ENCODE results near the gene ROBO1.

ROBO1 gene

GRCh38 chr3:78822726-78823125 lies 945.1 kb downstream of the ROBO1 start:
- DNase-seq: no peak

DNA sequence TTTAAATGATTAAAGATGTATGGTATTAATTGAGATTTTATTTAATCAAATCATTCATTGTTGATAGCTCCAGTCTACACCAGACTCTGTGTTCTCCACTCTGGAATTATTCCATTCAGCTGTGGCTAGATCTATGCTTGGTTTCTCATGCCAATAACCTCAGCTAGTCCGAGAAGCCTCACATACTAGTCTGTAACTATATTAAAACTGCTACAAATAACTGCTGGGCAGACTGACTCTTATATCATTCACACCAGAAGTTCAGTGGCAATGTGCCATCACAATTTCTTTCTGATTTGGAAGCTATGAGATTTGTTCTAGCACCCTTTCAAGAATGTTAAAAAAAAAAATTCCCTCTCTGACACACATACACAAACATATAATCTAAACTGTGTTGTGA lies 947.3 kb downstream of the ROBO1 start:
- no peak for DNase-seq

DNA sequence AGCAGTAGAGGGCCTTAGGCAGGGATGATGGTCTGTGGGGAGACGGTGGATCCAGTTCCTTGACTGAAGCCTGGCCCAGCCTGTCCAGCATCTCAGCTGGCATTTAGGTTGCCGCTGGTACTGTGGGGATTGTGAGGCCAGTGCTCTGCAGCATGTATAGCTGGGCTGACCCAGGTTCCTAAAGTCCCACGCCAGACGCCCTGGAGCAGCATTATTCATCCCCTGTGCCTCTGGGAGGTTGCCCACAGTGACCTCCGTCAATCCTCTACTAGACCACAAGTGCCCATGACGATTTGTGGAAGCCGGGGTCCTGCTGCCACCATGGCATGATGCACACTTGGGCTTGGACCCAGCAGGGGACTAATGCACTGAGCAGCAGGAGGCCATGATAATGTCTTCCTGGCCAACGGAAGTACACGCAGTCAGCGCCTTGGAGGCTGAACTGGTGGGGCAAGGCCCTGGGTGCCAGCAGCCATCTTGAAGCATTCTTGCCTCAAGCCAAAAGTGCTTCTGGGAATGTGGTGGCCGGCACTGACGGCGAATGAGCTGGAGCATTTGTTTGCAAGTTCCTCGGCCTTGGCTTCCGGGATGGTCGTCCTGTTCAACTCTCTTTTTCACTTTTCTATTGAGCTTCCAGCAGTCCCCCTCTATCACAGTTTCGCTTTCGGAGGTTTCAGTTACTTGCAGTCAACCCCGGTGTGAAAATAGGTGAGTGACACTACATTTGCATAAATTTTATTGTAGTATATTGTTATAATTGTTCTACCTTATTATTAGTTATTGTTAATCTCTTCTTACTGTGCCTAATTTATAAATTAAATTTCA lies 949.4 kb downstream of the ROBO1 start:
- DNase-seq: no peak

DNA sequence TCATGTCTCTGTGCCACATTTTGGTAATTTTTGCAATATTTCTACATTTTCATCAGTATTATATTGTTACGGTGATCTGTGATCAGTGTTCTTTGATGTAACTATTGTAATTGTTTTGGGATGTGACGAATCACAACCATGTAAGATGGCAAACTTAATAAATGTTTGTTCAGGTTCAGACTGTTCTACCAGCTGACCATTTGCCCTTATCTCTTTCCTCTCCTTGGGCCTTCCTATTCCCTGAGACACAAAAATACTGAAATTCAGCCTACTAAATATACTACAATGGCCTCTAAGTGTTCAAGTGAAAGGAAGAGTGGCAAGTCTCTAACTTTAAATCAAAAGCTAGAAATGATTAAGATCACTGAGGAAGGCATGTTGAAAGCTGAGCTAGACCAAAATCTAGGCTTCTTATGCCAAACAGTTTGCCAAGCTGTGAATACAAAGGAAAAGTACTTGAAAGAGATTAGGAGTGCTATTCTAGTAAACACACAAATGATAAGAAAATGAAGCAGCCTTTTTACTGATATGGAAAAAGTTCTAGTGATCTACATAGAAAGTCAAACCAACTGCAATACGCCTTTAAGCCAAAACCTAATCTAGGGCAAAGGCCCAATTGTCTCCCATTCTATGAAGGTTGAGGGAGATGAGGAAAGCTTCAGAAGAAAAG lies 952.8 kb downstream of the ROBO1 start:
- DNase-seq: no peak

DNA sequence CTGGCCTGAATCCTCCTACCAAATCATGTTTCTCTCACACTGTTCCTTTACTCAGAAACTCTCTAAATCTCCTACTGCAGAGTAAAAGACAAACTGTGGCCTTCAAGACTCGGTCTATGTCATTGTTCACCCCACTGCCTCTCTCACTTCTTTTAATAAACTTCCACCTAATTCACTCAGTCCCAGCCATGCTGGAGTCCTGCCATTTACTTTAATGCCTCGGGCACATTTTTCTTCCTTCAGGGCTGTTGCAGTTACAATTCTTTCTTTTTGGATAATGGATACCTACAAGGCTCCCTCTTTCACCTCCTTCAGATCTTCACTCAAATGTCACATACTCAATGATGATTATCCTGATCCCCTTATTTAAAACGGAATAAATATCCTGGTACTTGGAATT lies 955.6 kb downstream of the ROBO1 start:
- DNase-seq: no peak

DNA sequence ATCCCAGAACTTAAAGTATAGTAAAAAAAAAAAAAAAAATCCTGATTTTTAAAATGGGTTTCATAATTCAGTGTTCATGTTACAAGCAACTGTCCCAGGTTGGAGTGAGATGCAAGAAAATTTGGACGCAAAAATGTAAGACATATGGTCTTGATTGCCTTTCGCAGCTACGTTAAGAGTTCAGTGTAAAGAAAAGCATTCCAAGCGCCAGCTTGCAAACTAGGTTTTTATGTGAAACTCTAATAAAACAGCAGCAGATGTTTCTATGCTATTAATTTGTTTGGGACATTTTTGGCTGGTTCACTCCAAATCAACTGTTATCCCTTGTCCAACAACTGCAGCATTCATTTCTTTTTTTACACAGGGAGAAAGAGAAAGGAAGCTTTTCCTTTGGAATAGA lies 957.8 kb downstream of the ROBO1 start:
- DNase-seq: no peak

DNA sequence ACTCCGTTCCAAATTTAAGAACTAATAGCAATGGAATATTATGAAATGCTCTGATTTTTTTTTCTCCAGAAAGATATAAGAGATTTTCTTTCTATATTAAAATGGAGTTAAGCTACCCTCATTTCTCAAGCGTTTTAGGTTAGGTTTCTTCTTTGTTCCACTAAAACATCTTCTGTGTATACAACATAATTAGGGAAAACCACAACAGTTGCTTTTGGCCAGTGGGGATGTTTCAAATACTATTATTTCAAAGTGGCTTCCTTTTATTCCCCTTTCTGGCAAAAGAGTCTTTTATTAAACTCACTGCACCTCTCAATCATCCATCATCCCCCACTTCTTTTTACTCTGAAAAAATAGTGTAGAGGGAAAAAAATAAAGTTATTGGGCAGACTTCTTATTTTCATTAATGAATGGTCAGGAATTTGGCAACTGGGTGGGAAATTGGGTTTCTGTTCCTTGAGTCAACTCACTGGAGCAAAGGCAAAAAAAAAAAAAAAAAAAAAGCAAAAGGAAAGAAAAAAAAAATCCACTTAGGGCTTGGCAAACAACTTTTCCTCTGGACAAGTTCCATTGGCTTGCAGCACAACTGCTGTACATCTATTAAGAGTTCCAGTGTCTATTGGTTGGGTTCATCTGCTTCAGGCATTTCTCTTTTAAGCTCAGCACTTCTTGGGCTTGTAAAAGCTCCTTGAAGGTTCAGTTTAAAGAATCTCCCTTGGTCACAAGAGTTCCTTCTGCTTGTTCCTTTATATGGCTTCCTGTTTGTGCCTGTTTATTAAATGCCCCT lies 963.4 kb downstream of the ROBO1 start:
- no peak for DNase-seq

DNA sequence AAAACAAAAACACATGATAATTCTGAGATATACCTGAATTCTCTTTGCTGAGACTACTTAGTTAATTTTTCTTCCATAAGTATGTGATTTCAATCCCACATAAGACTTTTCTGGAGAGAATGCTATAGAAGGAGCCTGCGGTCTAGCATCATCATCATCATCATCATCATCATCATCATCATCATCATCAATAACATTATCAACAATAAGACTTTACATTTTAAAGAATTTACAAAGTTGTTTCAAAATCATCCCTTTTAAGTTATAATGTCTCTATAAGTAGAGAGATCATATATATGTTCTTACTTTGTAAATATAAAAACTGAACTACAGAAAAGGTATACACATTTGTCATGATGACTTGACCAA lies 965.3 kb downstream of the ROBO1 start:
- DNase-seq: no peak

- DNase-seq: no peak
Observed at GRCh38 chr3:78801926-78802561, 965.8 kb downstream of the ROBO1 start.

- no peak for DNase-seq
Observed at GRCh38 chr3:78799681-78800080, 968.1 kb downstream of the ROBO1 start.

DNA sequence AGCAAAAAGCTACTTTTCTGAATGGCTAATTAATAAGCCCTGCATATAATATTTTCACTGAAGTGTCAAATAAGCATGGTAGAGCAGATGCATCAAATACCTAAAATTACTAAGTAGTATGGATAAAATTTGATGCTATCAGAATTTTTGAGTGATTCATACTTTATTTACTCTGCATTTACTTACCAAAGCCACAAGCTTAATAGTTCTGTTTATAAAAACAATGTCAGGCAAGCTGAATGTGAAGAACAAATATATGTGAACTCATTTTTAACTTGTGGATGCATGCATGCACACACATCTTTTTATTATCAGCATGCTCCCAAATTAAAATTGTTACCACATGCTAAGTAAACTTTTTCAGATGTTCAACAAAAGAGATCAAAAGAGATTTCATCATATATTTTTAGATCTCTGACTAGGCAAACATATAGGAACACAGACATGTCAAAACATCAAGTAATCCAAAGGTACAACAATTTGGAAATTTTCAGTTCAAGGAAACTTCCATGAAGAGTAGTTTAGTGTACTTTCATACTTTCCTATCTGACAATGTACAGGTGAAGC lies 969.4 kb downstream of the ROBO1 start:
- no peak for DNase-seq

- no peak for DNase-seq
Observed at GRCh38 chr3:78794431-78794830, 973.4 kb downstream of the ROBO1 start.

GRCh38 chr3:78792733-78793132 lies 975.1 kb downstream of the ROBO1 start:
- no peak for DNase-seq

DNA sequence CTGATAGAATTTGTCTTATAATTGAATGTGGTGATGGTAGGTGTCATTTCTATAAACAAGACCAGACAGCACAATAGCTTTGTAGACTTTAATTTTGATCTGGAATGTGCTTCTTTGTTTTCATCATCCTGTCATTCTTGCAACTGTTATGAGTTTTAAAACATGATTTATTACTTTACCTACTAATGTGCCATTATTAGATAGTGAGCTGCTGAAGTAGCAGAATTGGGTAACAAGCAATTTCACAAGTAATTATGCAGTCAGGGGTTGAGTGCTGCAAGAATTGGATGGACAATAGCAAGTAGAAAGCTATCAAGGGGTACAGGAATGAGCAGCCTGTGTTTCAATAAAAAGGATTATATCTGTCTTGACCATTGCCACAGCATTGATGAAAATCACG lies 975.6 kb downstream of the ROBO1 start:
- no peak for DNase-seq

GRCh38 chr3:78791753-78792152 lies 976.0 kb downstream of the ROBO1 start:
- DNase-seq: no peak

DNA sequence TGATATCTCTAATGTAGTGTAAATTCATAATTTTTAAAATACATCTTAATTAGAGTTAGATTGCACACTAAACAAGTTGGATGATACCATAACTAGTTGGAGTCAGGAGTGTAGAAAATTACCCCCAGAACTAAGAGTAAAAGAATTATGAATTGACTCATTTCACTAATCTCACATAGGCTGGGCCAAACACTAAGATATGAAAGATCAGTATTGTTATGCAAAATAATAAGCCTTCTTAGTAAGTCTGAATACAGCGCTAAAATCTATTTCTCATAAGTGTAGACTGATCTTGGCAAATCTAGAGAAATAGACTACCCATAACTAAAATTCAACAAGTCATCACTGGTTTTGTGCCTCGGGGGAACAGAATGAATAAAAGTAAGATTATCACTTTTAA lies 979.0 kb downstream of the ROBO1 start:
- DNase-seq: no peak

DNA sequence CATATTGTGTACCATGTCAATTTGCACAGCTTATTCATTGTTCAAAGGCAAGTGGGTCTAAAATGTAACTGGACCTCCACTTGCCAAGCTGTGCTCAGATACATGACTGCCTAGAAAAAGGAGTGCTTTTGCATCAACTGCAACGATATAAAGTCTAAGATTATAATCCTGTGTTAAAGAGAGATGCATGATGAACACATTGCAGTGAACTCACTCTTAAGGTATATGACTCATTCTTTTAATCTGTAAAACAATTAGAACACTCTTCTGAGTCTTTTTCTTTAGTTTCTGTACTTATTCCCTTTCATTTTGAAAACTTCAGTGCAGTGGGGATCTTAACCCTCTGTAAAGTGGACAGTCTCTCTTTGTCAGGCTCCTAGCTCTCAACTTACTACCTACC lies 982.8 kb downstream of the ROBO1 start:
- DNase-seq: no peak

- no peak for DNase-seq
Observed at GRCh38 chr3:78781351-78781750, 986.4 kb downstream of the ROBO1 start.

DNA sequence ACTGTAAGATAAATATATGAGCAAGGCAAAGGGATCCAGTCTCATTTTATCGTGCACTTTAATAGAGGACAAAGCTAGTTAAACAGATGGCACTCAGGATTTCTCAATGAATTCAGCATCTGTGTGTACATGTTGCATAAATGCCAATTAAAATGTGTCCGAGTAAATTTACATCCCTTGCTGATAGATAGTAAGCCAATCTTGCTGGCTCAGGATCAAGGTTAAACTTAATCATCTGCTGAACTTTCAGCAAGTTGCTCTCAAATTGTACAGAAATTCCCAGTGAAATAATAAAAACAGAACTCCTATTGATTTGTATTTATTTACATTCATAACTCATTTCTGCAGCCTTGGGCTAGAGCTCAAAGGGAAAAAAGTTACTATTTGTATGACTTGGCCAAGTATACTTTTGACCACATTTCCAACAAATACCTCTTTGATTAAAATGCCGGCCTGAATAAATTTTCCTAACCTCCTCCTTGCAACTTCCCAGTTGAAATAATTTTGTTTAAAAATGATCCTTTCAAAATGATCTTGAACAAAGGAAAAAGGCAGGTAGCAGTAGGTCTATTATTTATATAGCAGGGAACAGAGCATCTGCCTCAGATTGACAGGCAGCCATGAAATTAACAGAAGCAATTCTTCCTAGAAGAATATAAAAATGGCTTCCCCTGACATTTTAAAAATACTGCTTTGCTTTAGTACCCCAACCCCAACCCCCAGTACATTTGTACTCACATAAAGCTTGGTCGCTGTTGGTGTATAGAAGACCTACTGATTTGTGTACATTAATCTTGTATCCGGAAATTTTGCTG lies 1001.9 kb downstream of the ROBO1 start:
- no peak for DNase-seq

- DNase-seq: no peak
Observed at GRCh38 chr3:78764634-78765033, 1003.2 kb downstream of the ROBO1 start.

DNA sequence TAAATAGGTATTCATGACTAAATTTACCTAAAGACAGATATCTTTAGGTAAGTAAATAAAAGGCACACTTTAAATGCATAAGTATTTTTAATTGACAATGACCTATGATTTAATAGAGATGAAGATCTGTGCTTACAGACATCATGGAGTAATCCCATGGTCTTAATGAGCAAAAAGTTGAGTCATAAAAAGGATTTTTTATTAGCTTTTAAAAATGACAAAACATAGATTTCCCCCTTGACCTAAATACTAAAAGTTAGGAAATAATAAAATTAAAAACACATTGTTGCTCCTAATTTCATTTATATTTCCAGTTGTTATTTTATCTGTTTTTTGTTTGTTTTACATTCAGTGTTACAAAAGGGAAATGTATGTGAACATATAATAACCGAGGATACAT lies 1005.7 kb downstream of the ROBO1 start:
- DNase-seq: no peak

- DNase-seq: no peak
Observed at GRCh38 chr3:78761126-78761525, 1006.7 kb downstream of the ROBO1 start.

All from activated effector memory CD4-positive, alpha-beta T cell treated with anti-CD3 and anti-CD28 coated beads, Interleukin-2, amount 50 U/mL, for 16 hours (primary cell).